Fibroblast of pulmonary artery (primary cell): Measurements from ENCODE around the gene PHLPP1.
A peak's percentile ranks its signal among the peaks of the same experiment; 100 is the strongest.

ENCODE experiments used
- DNase-seq: peaks from one replicate; pipeline ENCODE4 v3.0.0-alpha.2; 2010; ENCODE audit warnings: low read depth
- H3K4me3 ChIP-seq: replicated peaks from 2 replicates; pipeline ENCODE4 v1.5.1; 2011; ENCODE audit warnings: low read depth, mild to moderate bottlenecking, control low read depth, low read length, moderate library complexity
- TF ChIP-seq, protein P1 (sequence below): IDR thresholded peaks from 2 replicates; pipeline ENCODE4 v1.5.1; 2011; ENCODE audit warnings: mild to moderate bottlenecking, control low read depth, low read length, inconsistent platforms; ENCODE audit errors: missing control alignments

The PHLPP1 gene

DNA sequence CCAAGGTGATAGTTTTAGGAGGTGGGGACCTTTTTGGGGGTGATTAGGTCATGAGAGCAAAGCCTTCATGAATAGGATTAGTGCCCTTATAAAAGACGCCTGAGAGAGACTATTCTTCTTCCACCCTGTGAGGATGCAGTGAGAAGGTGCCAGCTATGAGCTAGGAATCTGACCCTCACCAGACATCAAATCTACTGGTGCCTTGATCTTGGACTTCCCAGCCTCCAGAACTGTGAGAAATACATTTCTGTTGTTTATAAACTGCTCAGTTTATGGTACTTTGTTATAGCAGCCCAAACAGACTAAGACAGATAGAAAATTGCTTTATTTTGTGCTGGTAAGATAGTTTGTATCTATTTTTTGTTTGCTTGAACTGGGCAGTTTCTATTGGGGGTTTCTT lies 40.1 kb downstream of the PHLPP1 start:
- DNase-seq = no peak
- TF ChIP-seq, protein P1, sequence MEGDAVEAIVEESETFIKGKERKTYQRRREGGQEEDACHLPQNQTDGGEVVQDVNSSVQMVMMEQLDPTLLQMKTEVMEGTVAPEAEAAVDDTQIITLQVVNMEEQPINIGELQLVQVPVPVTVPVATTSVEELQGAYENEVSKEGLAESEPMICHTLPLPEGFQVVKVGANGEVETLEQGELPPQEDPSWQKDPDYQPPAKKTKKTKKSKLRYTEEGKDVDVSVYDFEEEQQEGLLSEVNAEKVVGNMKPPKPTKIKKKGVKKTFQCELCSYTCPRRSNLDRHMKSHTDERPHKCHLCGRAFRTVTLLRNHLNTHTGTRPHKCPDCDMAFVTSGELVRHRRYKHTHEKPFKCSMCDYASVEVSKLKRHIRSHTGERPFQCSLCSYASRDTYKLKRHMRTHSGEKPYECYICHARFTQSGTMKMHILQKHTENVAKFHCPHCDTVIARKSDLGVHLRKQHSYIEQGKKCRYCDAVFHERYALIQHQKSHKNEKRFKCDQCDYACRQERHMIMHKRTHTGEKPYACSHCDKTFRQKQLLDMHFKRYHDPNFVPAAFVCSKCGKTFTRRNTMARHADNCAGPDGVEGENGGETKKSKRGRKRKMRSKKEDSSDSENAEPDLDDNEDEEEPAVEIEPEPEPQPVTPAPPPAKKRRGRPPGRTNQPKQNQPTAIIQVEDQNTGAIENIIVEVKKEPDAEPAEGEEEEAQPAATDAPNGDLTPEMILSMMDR = no peak
- H3K4me3 ChIP-seq = no peak overlapping the region

DNA sequence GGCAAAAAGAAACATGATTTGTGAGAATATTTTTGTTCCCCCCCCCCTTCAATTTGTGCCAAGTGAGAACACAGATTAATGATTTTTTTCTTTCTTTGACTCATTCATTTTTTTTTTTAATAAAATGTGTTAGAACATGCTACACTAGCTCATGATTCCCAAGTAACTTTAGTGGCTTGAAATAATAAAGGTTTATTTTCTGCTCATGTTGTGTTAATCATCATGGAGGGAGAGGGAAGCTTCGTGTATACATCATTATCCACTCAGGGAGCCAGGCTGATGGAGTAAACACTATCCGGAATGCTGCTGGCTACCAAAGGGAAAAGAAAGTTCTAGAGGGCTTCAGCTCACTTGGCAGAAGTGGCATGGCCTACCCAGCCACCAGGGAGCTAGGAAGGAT lies 40.6 kb downstream of the PHLPP1 start:
- DNase-seq = no peak
- TF ChIP-seq, protein P1 = no peak

DNA sequence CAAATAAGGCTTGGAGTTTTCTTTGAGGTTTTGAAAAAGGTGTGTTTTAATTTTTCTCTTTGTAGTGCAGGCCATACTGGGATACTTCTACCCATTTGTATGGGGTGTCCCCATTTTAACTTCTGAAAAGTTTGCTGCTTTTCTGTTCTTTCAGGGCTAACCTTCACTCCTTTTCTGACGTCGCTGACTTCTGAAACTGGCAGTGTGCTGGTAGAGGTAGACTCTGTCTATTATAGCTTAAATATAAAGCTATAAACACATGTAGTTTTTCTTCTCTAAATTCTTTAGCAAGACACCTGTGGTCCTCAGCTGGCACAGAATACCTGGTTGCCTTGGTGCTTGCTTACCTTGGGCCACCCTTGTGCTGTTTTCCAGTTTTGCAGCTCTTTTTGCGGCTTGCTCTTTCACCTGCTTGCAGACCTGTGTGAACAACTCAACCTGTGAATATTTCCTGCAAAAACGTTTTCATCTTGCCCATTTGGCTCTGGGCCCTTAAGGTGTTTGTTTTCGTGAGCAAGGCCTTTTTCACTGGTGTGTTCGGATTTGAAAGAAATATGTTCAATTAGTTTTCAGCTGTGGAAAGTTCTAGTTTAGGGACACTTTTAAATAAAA lies 42.2 kb downstream of the PHLPP1 start:
- H3K4me3 ChIP-seq = no peak overlapping the region
- DNase-seq = no peak
- TF ChIP-seq, protein P1 = no peak

More for the DNA sequence above, 40.6 kb downstream of the PHLPP1 start:
- no peak overlapping the region for H3K4me3 ChIP-seq

DNA sequence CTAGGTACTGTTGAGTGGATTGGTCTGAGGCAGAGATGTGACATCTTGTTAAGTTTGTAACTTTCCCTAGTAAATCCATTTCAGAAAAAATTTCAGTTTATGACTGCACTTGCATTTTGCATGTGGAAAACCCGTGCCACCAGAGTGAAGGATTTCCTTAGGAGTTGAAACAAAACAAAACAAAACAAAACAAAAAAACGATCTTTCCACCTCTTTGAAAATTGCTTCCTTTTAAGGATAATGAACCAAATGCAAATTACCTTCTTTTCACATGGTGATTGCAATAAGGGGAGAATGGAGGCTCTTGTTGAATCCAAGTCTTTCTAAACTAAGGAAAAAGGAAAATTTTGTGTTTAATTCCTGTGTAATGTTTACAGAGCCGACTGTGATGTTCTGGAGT lies 43.2 kb downstream of the PHLPP1 start:
- no peak for DNase-seq
- H3K4me3 ChIP-seq = no peak overlapping the region
- TF ChIP-seq, protein P1 = no peak

DNA sequence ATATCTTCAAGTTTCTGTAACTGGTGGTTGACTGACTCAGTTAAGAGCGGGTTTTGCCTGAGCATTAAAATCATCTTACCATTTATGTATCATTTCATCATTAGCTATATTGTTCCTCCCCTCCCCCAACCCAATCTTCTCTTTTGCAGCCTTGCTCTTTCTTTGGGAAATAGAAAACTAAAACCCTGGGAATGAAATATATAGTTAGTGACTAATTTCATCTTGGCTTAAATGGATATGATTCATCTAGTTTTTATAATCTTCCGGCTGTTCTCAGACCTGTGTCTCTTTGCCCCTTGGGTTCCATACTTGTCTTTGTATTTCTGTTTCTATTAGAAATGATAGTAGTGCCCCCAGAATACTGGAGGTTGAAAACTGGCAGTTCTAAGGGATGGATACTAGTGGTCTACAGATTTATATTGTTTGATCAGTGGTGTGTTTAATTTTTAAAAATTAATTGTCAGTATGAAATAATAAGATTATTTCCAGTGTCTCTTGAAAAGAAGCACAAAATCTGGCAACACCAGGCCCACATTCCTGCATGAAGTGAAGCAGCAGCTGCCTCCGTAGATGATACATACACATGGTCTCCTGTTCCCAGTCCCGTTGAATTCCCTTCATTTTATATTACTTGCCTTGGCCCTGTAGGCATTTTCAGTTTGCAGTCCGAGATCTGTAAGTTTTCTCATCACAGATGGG lies 44.5 kb downstream of the PHLPP1 start:
- H3K4me3 ChIP-seq = no peak overlapping the region
- TF ChIP-seq, protein P1 = no peak
- peak; percentile 35 for DNase-seq

DNA sequence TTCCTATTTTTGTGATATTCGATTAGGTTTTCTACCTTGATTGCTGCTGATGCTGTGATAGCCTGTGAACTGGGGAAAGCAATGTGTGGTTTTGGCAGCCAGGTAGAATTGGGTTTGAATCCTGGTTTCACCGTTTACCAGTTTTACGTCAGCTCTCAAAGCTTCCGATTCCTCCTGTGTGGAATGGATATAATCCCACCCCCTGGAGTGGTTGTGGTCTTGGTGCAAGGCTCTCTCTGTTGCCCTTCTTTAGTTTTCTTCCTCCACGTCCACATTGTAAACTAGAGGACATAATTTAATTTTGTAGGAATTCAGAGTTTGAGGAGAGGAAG lies 45.0 kb downstream of the PHLPP1 start:
- H3K4me3 ChIP-seq = no peak overlapping the region
- TF ChIP-seq, protein P1 = no peak
- DNase-seq = no peak

DNA sequence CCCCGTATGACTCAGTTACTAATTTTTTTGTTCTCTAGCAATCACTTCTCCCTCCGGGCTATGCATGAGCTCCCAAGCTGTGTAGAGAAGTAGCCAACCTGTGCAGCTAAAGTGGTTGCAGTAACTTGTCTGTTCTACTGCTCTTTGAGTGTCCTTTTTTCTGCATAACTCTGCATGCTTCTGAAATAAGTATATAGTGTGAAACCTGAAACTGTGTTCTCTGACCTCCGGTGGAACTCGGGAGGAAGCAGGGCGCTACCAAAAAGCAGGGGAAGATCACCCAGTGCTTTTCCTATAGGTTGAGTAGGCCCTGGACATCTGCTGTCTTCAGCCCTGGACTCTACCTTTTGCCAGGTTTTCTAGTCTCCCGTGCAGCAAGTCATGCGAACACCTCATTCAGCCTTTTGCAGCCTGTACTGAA lies 47.8 kb downstream of the PHLPP1 start:
- TF ChIP-seq, protein P1 = no peak
- no peak for DNase-seq
- no peak overlapping the region for H3K4me3 ChIP-seq
